A172 (cell line): ENCODE results near the gene VLDLR. TPM values are rescaled to one million over a fixed set of nuclear protein-coding genes. Genes with fewer than 3 reads are reported as not detected.
"Not testable (repeated sequence)": the region's sequence is repeated elsewhere in the genome, so short reads cannot be mapped to it uniquely, and the experiment has no call there.

Experiments used
- DNase-seq: peaks from one replicate; pipeline ENCODE4 v3.0.0-alpha.2; 2015; ENCODE audit warnings: low spot score
- total RNA-seq: library from RNA; depleted of rRNA; stranded (reverse); fragments of >200 nt; shearing (Covaris generic); gene quantifications from 2 replicates; pipeline ENCODE4 v1.2.3, GENCODE V29; 2014

Gene VLDLR
- total RNA-seq, 1 experiment from 2014 or later: 1.8 TPM

DNA sequence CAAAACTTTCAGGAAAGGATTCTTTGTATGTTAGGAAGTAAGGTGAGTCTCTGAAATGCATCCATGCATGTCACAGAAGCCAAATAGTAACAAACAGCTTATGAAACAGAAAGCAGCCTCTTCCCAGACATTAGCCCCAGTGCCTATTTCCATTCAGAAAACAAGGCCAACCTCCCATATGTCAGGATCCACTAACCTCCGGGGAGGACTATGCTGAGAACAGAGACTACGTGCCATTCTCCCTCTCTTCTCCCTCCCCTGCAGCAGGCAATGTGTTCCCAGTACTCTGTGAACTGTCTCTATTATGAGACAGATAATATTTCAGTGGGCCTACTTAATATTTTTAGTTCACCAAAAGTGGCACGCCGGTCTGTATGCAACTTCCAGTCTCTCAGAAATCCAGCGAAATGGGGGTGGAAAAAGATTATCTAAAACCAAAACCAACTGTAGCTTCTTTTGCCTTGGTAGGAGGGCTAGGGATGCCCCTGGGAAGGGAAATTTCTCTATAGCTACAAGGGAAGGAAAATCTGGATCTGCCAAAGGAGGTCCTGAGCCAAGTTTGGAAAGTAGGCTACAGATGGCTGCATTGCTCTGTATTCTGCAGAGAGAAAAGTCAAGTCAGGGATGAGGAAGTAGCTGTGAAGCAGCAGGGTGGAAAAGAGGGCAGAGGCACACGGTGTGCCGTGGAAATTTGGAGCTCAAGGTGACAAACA, 42.0 kb downstream of the VLDLR start:
- no peak for DNase-seq

DNA sequence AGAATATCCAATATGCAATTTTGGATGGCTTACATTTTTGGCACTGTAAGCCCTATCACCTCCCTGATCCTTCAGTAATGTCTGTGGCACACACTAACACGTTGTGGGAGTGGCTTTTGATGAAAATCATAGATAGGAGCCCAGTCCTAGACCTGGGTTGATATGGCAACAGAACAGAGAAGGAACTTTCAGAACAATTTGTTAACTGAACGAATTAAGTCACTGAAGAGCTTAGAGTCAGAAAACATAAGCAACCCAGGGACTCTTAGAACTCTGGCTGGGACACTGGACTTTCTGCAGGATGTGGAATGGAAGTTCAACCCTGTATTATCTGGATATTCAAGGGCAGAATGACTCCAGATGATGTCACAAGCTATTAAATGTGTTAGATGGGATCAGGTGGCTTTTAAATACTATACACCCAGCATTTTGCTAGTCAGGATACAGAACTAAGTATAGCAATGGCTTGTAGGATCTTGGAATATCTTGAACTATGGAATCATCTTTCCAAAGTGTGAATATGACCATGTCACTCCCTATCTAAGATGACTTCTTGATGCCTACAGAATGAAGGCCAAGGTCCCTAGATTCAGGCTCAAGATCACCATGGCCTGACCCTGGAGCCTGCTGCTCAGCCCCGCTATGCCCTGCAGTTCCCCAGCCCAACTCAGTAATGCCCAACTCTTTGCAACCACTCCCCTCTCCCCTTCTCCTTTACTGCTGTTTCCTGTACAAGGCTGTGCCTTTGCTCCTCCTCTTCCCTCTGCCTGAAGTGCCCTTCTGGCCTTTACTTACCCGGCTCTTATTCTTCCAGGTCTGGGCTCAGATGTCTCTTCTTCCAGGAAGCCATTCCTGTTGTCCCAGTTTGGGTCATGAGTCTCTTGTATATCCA, 42.8 kb downstream of the VLDLR start:
- no peak for DNase-seq

DNA sequence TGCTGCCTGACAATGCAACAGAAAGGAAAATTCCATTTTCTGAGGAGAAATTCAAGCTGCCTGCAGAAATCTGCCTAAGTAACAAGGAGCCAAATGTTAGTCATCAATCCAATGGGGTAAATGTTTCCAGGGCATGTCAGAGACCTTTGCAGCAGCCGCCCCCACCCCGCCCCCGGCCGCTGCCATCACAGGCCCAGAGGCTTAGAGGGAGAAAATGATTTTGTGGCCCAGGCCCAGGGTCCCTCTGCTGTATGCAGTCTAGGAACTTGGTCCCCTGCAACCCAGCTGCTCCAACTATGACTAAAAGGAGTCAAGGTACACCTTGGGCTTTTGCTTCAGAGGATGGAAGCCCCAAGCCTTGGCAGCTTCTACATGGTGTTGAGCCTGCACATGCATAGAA, 45.0 kb downstream of the VLDLR start:
- DNase-seq: no peak

DNA sequence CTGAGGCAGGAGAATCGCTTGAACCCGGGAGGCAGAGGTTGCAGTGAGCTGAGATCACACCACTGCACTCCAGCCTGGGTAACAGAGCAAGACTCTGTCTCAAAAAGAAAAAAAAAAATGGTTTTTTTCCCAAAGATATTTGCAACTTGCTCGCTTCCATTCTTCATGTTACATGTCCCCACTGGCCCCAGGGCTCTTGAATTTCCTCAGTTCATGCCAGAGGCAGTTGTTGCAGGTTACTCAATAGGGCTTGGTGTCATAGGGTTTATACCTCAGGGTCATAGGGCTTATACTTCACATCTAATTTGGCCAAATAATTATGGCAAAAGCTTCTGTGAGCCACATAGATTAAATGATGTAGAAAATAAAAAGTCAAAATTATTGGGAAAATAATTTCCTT, 51.6 kb downstream of the VLDLR start:
- no peak for DNase-seq

DNA sequence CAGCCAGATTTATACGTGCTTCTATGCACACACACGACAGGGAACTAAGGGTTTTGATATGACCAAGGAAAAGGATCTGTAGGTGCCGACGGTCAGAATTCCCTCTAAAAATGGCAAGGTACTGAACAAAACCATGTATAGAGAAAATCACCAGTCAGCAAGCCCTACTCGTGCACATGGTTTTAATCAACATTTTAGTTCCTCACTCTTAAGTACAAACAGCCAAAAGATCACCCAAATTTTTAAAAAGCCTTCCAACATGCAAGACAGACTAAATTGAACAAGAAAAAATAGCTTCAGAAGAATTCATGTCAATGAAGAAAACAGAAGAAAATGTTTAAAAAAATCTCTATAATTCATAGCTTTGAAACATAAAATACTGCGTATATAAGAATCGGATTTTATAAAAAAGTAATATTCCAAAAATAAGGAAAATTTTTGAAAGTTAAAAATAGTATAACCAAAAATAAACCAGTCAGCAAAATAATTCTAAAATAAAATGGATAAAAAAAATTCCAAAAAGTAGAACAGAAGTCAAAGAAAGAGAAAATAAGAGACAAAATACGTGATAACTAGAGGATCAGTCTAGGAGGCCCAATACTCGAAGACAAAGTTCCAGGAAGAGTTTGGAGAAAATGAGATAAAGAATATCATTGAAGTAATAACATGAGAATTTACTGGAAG, 52.7 kb downstream of the VLDLR start:
- DNase-seq: no peak

DNA sequence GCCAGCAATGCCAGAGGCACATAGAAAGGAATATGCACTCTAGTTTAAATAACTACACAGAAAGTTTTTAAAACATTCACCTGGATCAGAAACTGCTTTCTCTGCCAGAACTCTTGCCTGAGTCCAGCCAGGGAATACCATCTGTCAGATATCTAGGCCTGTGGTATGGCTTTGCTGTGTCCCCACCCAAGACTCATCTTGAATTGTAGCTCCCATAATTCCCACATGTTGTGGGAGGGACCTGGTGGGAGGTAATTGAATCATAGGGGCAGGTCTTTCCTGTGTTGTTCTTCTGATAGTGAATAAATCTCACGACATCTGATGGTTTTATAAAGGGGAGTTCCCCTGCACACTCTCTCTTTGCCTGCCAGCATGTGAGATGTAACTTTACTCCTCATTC, 54.2 kb downstream of the VLDLR start:
- DNase-seq: no peak

DNA sequence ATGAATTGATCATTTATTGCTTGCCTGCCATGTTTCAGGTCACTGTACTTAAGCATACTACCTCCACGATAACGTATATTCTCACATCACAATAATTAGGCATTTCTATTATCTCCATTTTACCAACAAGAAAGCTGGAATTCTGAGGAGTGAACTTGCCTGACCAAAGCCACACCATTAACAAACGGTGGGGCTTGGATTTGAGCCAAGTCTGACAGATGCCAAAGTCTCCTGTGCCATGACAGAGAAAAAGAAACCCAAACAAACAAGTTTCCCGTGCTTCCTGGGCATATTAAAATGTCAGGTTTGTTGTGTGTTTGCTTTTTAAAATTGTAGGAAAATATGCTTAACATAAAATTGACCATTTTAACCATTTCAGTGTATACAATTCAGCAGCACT, 54.9 kb downstream of the VLDLR start:
- DNase-seq: no peak

DNA sequence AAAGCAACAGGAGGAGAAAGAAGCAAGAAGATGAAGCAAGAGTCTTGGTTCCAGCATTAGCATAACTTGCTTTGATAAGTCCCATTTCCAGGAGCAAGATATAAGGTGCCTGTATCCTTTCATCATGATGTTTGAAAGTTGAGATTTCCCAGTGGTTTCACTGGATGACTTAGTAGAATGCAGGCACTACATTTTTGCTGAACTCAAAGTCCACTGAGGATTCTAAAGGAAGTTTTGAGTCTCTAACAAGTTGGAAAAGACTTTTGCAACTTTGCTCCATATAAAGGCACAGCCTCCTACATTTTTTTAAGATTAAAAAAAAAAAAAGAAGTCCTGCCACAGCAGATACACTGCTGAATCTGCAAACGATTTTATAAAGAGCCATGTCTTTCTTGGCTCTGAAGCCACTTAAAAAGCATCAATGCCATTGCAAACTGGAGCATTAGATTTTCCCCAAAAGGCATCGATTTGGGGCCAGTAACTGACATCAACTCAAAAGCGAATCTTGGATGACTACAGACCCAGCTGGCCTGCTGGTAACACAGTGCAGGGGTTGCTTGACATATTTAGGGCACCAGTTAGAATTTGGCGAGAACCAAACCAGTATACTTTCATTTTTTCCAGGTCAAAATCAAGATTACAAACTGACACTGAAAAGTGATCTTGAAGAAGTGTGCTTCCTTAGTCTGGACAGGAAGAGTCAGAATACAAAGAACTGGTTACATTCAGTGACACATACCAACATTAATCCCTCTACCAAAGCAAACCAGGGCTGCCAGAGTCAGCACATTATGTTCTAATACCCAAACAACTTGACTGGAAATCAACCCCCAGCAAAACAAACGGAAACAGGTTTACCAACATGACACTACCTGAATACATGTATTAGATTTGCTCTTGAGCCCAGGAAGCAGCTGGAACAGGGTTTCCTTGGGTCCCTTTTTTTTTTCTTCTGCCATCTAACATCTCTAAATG, 56.6 kb downstream of the VLDLR start:
- DNase-seq: no peak

DNA sequence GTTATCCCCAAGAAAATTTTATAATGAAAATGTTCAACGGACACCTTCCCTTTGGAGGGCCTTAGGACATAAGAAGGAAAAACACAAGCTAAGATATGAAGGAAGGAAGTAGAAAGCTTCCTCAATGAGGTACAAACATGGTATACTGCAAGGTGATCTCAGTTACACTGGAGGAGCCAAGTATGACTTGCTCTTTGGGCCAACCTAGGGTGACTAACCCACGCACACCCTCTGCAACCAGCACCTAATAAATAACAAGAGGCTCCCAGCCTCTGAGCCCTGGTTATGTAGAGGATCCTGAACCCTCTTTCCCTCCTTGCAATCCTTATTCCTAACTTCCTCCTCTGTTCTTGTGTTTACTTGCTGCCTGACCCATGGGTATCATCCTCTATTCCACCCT, 57.4 kb downstream of the VLDLR start:
- DNase-seq: no peak

DNA sequence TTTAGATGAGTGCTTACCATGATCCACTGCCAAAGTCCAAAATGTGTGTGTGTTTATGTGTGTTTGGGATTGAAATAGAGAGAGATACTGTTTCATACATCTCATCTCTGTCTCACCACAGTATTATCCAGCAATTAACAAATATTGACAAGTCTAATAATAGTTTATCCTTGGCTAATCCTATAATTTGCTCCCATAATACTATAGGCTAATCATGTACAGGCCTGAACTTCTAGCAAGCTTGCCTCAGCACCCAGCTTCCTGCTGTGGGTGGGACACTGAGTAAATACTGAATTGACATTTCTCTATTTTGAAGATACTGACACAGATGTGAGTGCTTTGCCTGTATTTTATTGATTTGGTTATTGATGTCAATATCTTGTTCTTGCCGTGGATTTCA, 60.4 kb downstream of the VLDLR start:
- DNase-seq: no peak

DNA sequence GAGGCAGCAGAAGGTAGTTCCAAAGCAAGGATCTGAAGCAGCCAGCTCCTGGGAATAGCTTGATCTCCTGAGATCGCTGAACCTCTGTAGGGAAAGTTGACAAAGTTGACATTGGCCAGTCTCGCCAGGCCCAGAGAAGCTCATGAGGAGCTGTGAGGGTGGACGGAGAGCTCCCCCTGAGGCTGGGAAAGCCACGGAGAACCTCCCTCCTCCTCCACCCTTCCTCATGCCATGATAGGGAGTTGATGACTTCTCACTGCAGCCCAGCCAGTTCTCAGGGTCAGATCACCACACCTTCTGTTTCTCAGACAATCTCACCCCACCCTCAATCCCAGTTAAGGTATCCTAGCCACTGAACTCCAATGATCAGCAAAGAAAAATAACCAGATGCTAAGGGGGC, 65.3 kb downstream of the VLDLR start:
- DNase-seq: no peak

DNA sequence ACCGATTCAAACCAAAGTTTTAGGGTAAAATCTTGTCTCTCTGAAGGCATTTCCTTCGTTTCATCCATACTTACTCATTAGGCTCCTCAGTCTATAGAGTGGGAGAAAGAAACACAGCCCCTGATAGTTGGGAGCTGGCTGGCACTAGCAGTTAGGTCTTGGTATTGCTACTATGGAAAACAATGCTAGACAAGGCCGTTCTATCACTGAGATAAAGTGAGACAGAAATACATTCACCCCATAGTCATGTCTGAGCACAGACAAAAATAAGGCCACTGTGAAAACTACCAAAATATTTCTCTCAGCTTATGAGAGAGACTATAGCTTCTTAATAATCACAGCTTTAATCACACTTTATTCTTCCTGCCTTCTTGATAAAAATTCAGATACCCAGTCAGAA, 67.0 kb downstream of the VLDLR start:
- DNase-seq: no peak

DNA sequence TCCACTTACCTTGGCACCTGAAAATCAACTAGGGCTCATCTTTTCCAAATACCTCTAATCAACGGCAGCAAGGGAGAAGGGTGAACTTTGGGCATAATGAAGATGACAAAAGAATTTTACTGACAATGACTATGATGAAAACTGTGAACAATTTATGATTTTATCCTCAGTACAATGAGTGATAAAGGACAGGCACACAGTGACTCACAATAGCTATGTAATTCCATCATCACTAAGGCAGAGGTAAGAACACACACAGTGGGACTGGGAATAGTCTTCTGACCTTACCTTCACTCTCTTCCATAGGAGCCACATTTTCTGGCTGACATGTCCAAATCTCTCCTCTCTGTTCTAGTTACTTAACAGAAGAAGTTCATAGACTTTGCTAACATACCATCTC, 69.6 kb downstream of the VLDLR start:
- no peak for DNase-seq

DNA sequence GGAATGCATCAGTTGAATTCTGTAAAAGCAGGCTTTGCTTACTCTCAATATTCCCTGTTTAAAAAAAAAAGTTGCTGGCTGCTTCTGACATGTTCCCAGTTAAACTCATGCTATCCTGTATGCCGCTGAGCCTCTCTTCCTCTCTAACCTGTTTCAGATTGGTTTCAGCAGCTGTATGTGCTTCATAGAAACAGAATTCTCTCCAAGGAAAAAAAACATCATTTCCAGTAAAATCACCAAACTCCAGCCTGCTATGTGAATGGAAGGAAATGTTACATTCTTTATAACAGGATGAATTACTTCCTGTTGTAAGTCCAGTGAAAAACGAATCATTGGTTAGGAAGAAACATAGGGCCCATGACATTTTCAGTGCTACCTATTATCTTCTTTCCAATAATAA, 70.0 kb downstream of the VLDLR start:
- DNase-seq: no peak

DNA sequence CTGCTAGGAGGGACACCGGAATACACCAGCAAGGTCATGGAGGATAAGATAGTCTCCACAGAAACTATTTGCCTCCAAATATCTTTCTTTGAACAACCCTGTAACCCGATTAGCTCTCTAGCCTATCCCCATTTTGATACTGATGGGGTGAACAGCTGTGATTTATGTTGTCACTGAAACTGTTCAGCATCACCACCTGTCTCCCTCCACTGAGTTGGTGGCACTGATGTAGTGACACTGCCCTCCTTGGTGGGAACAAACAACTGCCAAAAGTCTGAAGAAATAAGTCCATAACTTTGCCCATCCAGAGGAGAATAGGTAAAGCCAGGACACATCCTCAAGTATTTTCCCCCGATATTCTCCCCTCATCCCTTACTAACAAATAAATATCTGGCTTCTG, 71.5 kb downstream of the VLDLR start:
- DNase-seq: no peak

DNA sequence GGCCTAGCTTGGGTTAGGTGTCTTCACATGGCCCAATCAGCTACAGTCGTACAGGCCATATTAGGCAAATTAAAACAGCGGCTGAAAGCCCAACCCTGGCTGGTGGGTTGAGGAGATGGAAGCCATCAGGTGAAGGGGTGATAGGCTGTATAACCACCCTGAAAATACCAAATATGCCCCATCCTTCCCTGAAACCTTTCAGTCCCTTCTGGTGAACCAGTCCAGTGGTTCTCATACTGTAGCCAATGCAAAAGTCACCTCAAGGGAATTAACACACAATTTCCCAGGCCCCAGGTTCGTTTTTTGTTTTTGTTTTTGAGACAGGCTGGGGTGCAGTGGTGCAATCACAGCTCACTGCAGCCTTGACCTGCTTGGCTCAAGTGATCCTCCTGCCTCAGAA, 75.9 kb downstream of the VLDLR start:
- no peak for DNase-seq

DNA sequence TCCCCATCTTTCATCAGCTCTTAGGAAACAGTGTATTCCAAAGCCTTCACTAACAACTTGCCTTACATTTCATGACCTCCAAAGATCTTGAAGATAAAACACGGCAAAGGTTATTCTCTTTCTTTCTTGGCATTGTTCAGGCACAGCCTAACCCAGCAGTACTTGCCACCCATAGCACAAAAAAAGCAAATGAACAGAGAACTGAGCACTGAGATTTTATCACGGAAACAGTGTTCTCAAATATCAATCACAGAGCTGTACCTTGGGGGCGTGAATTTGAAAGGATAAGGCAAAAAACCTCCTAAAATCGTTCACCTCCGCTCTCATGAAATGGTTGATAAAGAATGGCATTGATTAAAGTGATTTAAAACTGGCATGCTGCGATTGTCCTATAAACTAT, 78.8 kb downstream of the VLDLR start:
- no peak for DNase-seq

DNA sequence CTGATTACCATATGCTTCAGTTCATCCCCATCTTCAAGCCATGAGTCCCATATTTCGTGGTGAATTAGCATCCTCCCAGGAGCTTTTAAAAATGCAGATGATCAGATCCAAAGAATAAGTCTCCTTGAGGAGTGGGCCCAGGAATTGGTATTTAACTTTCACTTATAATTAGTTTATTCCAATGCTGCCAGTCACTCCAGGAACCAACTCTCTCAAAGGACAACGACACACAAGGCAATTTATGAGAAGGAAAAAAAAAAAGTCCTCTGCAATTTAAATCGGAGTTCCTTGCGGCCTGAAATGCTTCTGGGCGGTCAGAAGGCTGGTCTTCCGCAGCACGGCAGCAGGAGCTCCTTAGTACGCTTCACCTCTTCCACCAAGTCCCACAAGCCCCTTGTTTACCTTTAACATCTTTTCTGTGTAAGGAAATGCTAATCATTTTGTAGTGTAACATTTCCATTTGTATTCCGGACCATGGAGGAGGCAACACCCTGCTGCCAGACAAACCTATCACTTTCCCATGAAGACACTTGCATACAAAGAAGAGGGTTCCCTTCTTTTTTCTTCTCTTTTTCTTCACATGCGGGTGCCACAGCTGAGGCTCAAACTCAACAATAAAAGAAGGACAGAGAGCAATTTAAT, 79.4 kb downstream of the VLDLR start:
- DNase-seq: no peak

DNA sequence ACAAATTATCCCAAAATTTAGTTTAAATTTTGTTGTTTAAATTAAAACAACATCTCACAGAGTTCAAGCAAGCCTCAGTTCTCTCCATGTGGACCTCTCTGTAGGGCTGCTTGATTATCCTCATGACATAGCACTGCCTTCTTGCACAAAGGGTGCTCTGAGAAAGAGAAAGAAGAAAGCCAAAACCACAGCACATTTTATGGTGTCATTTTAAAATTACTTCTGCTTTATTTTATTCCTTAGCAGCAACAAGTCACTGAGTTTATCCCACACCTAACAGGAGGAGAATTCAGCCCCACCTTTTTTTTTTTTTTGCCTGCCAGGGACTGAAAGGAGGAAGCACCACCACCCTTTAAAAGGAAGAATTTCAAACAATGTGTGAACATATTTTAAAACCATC, 82.9 kb downstream of the VLDLR start:
- DNase-seq: no peak

DNA sequence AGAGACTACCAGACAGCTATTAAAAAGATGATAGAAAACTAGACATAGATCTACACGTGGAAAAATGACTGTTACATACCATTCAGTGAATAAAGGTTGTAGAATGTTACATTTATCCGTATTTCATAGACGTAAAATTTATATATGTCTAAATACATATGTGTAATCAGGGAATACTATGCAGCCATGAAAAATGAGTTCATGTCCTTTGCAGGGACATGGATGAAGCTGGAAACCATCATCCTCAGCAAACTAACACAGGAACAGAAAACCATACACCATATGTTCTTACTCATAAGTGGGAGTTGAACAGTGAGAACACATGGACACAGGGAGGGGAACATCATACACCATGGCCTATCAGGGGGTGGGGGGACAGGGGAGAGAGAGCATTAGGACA, 85.7 kb downstream of the VLDLR start:
- not testable (repeated sequence) for DNase-seq
